PC-3 (cell line): ENCODE data around the gene UQCRQ. TPM values are rescaled to one million over a fixed set of nuclear protein-coding genes. Genes with fewer than 3 reads are reported as not detected.

ENCODE experiments used
- ATAC-seq: fragments of 200-7000 bp; cut with Tn5 transposase; 2 replicates; pipeline ENCODE4 v1.9.1; 2020; ENCODE audit warnings: mild to moderate bottlenecking, moderate library complexity
- BruUV-seq: library from RNA; stranded (reverse); fragments of 400-500 nt; replicated peaks from 2 replicates; lab custom pipeline; 2021; lab: Mats Ljungman, UMichigan
- CTCF ChIA-PET: fragments of 300-600 bp; sonication (Branson Sonifier 250); formaldehyde crosslinking; loops from one replicate; lab custom pipeline; 2022; ENCODE audit warnings: antibody characterized with exemption; lab: Charles Lee
- POLR2A ChIA-PET: fragments of 300-600 bp; sonication (Branson Sonifier 250); formaldehyde crosslinking; loops from one replicate; lab custom pipeline; 2022; ENCODE audit warnings: antibody characterized with exemption; ENCODE audit not compliant: unreplicated experiment; lab: Charles Lee
- DNase-seq: peaks from one replicate; pipeline ENCODE4 v3.0.0-alpha.2; 2015
- H2AFZ ChIP-seq: fragments of 300-600 bp; sonication (generic); 2 replicates; pipeline ENCODE4 v1.6.0; 2016; ENCODE audit warnings: antibody characterized with exemption, low read length
- H3F3A ChIP-seq: fragments of 300-600 bp; sonication (generic); one replicate; pipeline ENCODE4 v1.6.0; 2017; ENCODE audit warnings: antibody characterized with exemption, low read length, control low read depth, mild to moderate bottlenecking; ENCODE audit not compliant: unreplicated experiment
- H3K27ac ChIP-seq: fragments of 300-600 bp; sonication (generic); 2 replicates; pipeline ENCODE4 v1.5.1; 2016; ENCODE audit warnings: mild to moderate bottlenecking, low read length
- H3K27me3 ChIP-seq: fragments of 300-600 bp; sonication (generic); 2 replicates; pipeline ENCODE4 v1.6.1; 2016; ENCODE audit warnings: low read length, mixed read lengths
- H3K36me3 ChIP-seq: fragments of 300-600 bp; sonication (generic); 2 replicates; pipeline ENCODE4 v1.6.1; 2016; ENCODE audit warnings: low read depth, mixed run types, low read length, mixed read lengths
- H3K4me1 ChIP-seq: fragments of 300-600 bp; sonication (generic); 2 replicates; pipeline ENCODE4 v1.5.1; 2016; ENCODE audit warnings: low read length; ENCODE audit not compliant: insufficient read depth
- H3K4me2 ChIP-seq: fragments of 300-600 bp; sonication (generic); 2 replicates; pipeline ENCODE4 v1.6.0; 2016; ENCODE audit warnings: low read length
- H3K4me3 ChIP-seq: fragments of 300-600 bp; sonication (generic); 2 replicates; pipeline ENCODE4 v1.5.1; 2016; ENCODE audit warnings: mild to moderate bottlenecking, low read length, mixed read lengths
- H3K79me2 ChIP-seq: fragments of 300-600 bp; sonication (generic); 2 replicates; pipeline ENCODE4 v1.6.1; 2017; ENCODE audit warnings: low read length, mixed read lengths
- H3K9ac ChIP-seq: fragments of 300-600 bp; sonication (generic); 2 replicates; pipeline ENCODE4 v1.6.0; 2016; ENCODE audit warnings: mild to moderate bottlenecking, low read length
- H3K9me2 ChIP-seq: fragments of 300-600 bp; sonication (generic); replicated peaks from 2 replicates; pipeline ENCODE4 v1.6.1; 2016; ENCODE audit warnings: mixed run types, low read length, mixed read lengths
- H3K9me3 ChIP-seq: fragments of 300-600 bp; sonication (generic); 2 replicates; pipeline ENCODE4 v1.6.1; 2016; ENCODE audit warnings: low read length, mixed read lengths
- H4K20me1 ChIP-seq: fragments of 300-600 bp; sonication (generic); 2 replicates; pipeline ENCODE4 v1.6.1; 2016; ENCODE audit warnings: low read length, mixed read lengths
- CTCF ChIP-seq: fragments of 300-600 bp; sonication (generic); conservative IDR thresholded peaks from 2 replicates; pipeline ENCODE4 v1.5.1; 2017; ENCODE audit warnings: antibody characterized with exemption, low read depth, mild to moderate bottlenecking, low read length
- EZH2 ChIP-seq: fragments of 300-600 bp; sonication (generic); IDR thresholded peaks from one replicate; pipeline ENCODE4 v1.6.1; 2017; ENCODE audit warnings: antibody characterized with exemption, mild to moderate bottlenecking, low read length; ENCODE audit not compliant: unreplicated experiment
- EZH2phosphoT487 ChIP-seq: fragments of 300-600 bp; sonication (generic); IDR thresholded peaks from 2 replicates; pipeline ENCODE4 v1.6.1; 2018; ENCODE audit warnings: mild to moderate bottlenecking, antibody characterized with exemption, low read length, borderline replicate concordance
- intact Hi-C: fragments of 100-400 bp; cut with micrococcal nuclease; formaldehyde crosslinking; loops from 2 replicates; pipeline ENCODE4 v1.9.0; 2023
- total RNA-seq: library from RNA; depleted of rRNA; stranded (reverse); fragments of >200 nt; gene quantifications from 2 replicates; pipeline ENCODE4 v1.2.3, GENCODE V29; 2014

UQCRQ gene
- total RNA-seq, 1 experiment from 2014 or later, result 198 TPM

GRCh38 chr5:132828846-132829494, 37.5 kb upstream of the UQCRQ start:
- H3K27ac ChIP-seq, result no peak overlapping the region
- H3K27me3 ChIP-seq, result no peaks in the 10 kb centered on the region
- H3K9me3 ChIP-seq, result no peaks in the 10 kb centered on the region
- peak overlapping the region; percentile 98 for H3K4me2 ChIP-seq
- no peaks in the 10 kb centered on the region for H3K9me2 ChIP-seq
- H3K4me1 ChIP-seq, result peaks cover 5% of the 10 kb centered on the region
- H3K9ac ChIP-seq, result peak overlapping the region; percentile 79; the same call in 1 of the 2 replicates
- ChIA-PET POLR2A (no interaction called here), CTCF (no interaction called here)
- intact Hi-C loops, result no loop called here
- no peaks in the 10 kb centered on the region for H3F3A ChIP-seq
- H3K79me2 ChIP-seq, result peaks cover 17% of the 10 kb centered on the region; the same call in 1 of the 2 replicates
- no peaks in the 10 kb centered on the region for H3K36me3 ChIP-seq
- TF ChIP-seq CTCF, result no peak
- TF ChIP-seq EZH2phosphoT487, result no peak
- no peak for TF ChIP-seq EZH2
- DNase-seq (no peak), ATAC-seq (no peak)
- no peaks in the 10 kb centered on the region for H4K20me1 ChIP-seq
- BruUV-seq, result TSS peak; percentile 35
- peak overlapping the region; percentile 95 for H3K4me3 ChIP-seq
- H2AFZ ChIP-seq, result peak overlapping the region; percentile 90

- Histone ChIP-seq H3K4me1 (peaks cover 5% of the 10 kb centered on the region), H3K27ac (no peak overlapping the region), H3K9me3 (no peaks in the 10 kb centered on the region), H4K20me1 (no peaks in the 10 kb centered on the region), H3K36me3 (no peaks in the 10 kb centered on the region), H3K4me2 (peak overlapping the region; percentile 98), H3K4me3 (peak overlapping the region; percentile 95), H3K79me2 (peaks cover 17% of the 10 kb centered on the region; the same call in 1 of the 2 replicates), H3K27me3 (no peaks in the 10 kb centered on the region), H3K9ac (peak overlapping the region; percentile 79), H2AFZ (peak overlapping the region; percentile 90), H3F3A (no peaks in the 10 kb centered on the region), H3K9me2 (no peaks in the 10 kb centered on the region)
- ChIA-PET POLR2A (no interaction called here), CTCF (interaction anchor here (0.9 kb wide), 1 partner anchor 53 kb away, joined by 4 read pairs; no protein-coding TSS in a partner anchor)
- TF ChIP-seq EZH2phosphoT487, result no peak
- peak; percentile 67 for TF ChIP-seq CTCF
- intact Hi-C loops, result loop anchor here (1.0 kb wide), 2 partner anchors 36 to 53 kb away; partner anchors contain the start of genes GDF9 and UQCRQ
- ATAC-seq (peak; percentile 82), DNase-seq (peak; percentile 64)
- BruUV-seq, result no TSS peak
These were observed 36.6 kb upstream of the UQCRQ start for GRCh38 chr5:132829742-132830435.
